IPS DF 4.7 (cell line): ENCODE measurements around the gene FBRSL1.
"Not testable (repeated sequence)": the region's sequence is repeated elsewhere in the genome, so short reads cannot be mapped to it uniquely, and the experiment has no call there.

Experiments
- DNase-seq: peaks from one replicate; pipeline ENCODE4 v3.0.0-alpha.2; 2013; ENCODE audit warnings: low spot score; ENCODE audit errors: extremely low read depth

Gene FBRSL1

GRCh38 chr12:132489602-132490266, at the start of gene FBRSL1:
TSS of gene FBRSL1 (plus strand) at chr12:132490151.
- DNase-seq, result no peak

- not testable (repeated sequence) for DNase-seq
Observed at GRCh38 chr12:132440420-132440819, 49.5 kb upstream of the FBRSL1 start.

- DNase-seq, result no peak
Observed at GRCh38 chr12:132441871-132442863, 47.8 kb upstream of the FBRSL1 start.

- DNase-seq, result no peak
Observed at GRCh38 chr12:132443091-132443490, 46.9 kb upstream of the FBRSL1 start.

GRCh38 chr12:132444283-132444682, 45.7 kb upstream of the FBRSL1 start:
- DNase-seq, result no peak

GRCh38 chr12:132444957-132445883, 44.7 kb upstream of the FBRSL1 start:
- DNase-seq, result no peak

- no peak for DNase-seq
Observed at GRCh38 chr12:132445884-132446632, 43.9 kb upstream of the FBRSL1 start.

- DNase-seq, result no peak
Observed at GRCh38 chr12:132446633-132447326, 43.2 kb upstream of the FBRSL1 start.

- DNase-seq, result no peak
Observed at GRCh38 chr12:132447327-132447720, 42.6 kb upstream of the FBRSL1 start.

- no peak for DNase-seq
Observed at GRCh38 chr12:132447731-132448462, 42.1 kb upstream of the FBRSL1 start.

GRCh38 chr12:132448463-132448820, 41.5 kb upstream of the FBRSL1 start:
- DNase-seq, result no peak

- no peak for DNase-seq
Observed at GRCh38 chr12:132449565-132450417, 40.2 kb upstream of the FBRSL1 start.

- no peak for DNase-seq
Observed at GRCh38 chr12:132450418-132451171, 39.4 kb upstream of the FBRSL1 start.

GRCh38 chr12:132451172-132451835, 38.6 kb upstream of the FBRSL1 start:
- no peak for DNase-seq

- no peak for DNase-seq
Observed at GRCh38 chr12:132451836-132452195, 38.1 kb upstream of the FBRSL1 start.

- no peak for DNase-seq
Observed at GRCh38 chr12:132452596-132453350, 37.2 kb upstream of the FBRSL1 start.
